Panc1 (cell line): ENCODE data around the gene BAZ2B. TPM values are rescaled to one million over a fixed set of nuclear protein-coding genes. Genes with fewer than 3 reads are reported as not detected.

Source experiments
- ATAC-seq: fragments of 200-7000 bp; cut with Tn5 transposase; 2 replicates; pipeline ENCODE4 v1.9.1; 2020; ENCODE audit warnings: mild to moderate bottlenecking, moderate library complexity
- BruUV-seq: library from RNA; stranded (reverse); fragments of 400-500 nt; replicated peaks from 2 replicates; lab custom pipeline; 2021; lab: Mats Ljungman, UMichigan
- CTCF ChIA-PET: fragments of 300-600 bp; sonication (Branson Sonifier 250); formaldehyde crosslinking; loops from one replicate; lab custom pipeline; 2022; ENCODE audit warnings: antibody characterized with exemption; lab: Charles Lee
- POLR2A ChIA-PET: fragments of 300-600 bp; sonication (Branson Sonifier 250); formaldehyde crosslinking; loops from one replicate; lab custom pipeline; 2022; ENCODE audit warnings: antibody characterized with exemption; lab: Charles Lee
- DNase-seq: peaks from one replicate; pipeline ENCODE4 v3.0.0-alpha.2; 2010; ENCODE audit warnings: low read depth, low spot score
- H3K27ac ChIP-seq: 2 replicates; pipeline ENCODE4 v1.5.1; 2011; ENCODE audit warnings: mild to moderate bottlenecking, low read length, inconsistent platforms
- H3K27me3 ChIP-seq: fragments of 200-500 bp; sonication (Bioruptor generic); 2 replicates; pipeline ENCODE4 v1.6.0; 2014; ENCODE audit warnings: low read length, inconsistent platforms; ENCODE audit not compliant: control insufficient read depth, insufficient read depth
- H3K36me3 ChIP-seq: fragments of 200-500 bp; sonication (Bioruptor generic); 2 replicates; pipeline ENCODE4 v1.5.1; 2014; ENCODE audit warnings: inconsistent platforms, mild to moderate bottlenecking, low read length, moderate library complexity; ENCODE audit not compliant: control insufficient read depth, insufficient read depth
- H3K4me1 ChIP-seq: 2 replicates; pipeline ENCODE4 v1.5.1; 2011; ENCODE audit warnings: inconsistent platforms, mild to moderate bottlenecking, low read length, moderate library complexity; ENCODE audit not compliant: control insufficient read depth, insufficient read depth
- H3K4me3 ChIP-seq, 2 experiments: 2 replicates each; pipeline ENCODE4 v1.5.1; 2011 to 2012; ENCODE audit warnings: low read depth in 2 of 2, low read length in 2 of 2, mild to moderate bottlenecking in 2 of 2, inconsistent platforms in 1 of 2, moderate library complexity in 1 of 2
- H3K9me3 ChIP-seq: fragments of 200-500 bp; sonication (Bioruptor generic); 2 replicates; pipeline ENCODE4 v1.5.1; 2014; ENCODE audit warnings: low read depth, mild to moderate bottlenecking, inconsistent platforms, low read length, moderate library complexity; ENCODE audit not compliant: control insufficient read depth, insufficient read depth
- CTCF ChIP-seq: fragments of 450-650 bp; IDR thresholded peaks from 2 replicates; pipeline ENCODE4 v1.5.1; 2017; ENCODE audit warnings: mild to moderate bottlenecking
- POLR2AphosphoS5 ChIP-seq: IDR thresholded peaks from 2 replicates; pipeline ENCODE4 v1.6.1; 2012; ENCODE audit warnings: mild to moderate bottlenecking, low read depth, low read length, moderate library complexity
- REST ChIP-seq, 2 experiments: IDR thresholded peaks; 2 replicates each; pipeline ENCODE4 v1.6.1; 2011 to 2012; ENCODE audit warnings: low read depth in 2 of 2, control low read depth in 1 of 2, low read length in 1 of 2, mild to moderate bottlenecking in 1 of 2, moderate library complexity in 1 of 2; ENCODE audit not compliant: insufficient read depth in 1 of 2
- SIN3A ChIP-seq: IDR thresholded peaks from 2 replicates; pipeline ENCODE4 v1.6.1; 2012; ENCODE audit warnings: low read depth, mild to moderate bottlenecking, low read length, moderate library complexity, borderline replicate concordance; ENCODE audit not compliant: insufficient read depth
- TCF7L2 ChIP-seq: IDR thresholded peaks from 2 replicates; pipeline ENCODE4 v1.6.1; 2011; ENCODE audit warnings: mild to moderate bottlenecking, low read depth, low read length, inconsistent platforms
- in situ Hi-C: cut with HindIII; loops from 2 replicates; pipeline ENCODE4 v1.10.0; 2016; ENCODE audit warnings: low sequenced_read_pairs, low pct_unique_long_range_greater_than_20kb
- intact Hi-C: fragments of 100-400 bp; cut with micrococcal nuclease; formaldehyde crosslinking; loops from one replicate; pipeline ENCODE4 v1.10.0; 2022; ENCODE audit not compliant: unreplicated experiment
- total RNA-seq: library from RNA; stranded (reverse); gene quantifications from one replicate; pipeline ENCODE4 v1.2.1, GENCODE V29; 2021; ENCODE audit not compliant: unreplicated experiment

The BAZ2B gene
- total RNA-seq, 1 experiment from 2014 or later, result 38.6 TPM

DNA sequence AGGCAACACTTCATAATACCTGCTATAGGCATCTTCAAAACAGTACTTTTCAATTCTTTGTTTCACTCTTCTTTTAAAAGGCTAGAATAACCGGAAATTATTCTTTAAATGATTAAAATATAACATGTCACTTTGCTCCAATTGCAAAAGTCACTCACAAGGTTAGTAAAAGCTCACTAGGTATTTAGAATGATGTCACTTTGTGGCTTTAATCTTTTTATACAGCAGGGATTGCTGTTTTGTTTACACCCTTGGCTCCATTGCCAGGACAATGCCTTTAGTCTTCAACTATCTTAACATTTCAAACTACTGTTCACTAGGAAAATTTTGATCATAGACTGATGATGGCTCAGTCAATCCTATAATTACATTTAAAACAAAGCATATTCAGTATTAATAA, 157.1 kb downstream of the BAZ2B start:
- BruUV-seq, result no TSS peak
- Histone ChIP-seq H3K4me3 (no peak overlapping the region), H3K27me3 (no peaks in the 10 kb centered on the region), H3K27ac (no peak overlapping the region), H3K9me3 (no peaks in the 10 kb centered on the region), H3K4me1 (no peaks in the 10 kb centered on the region), H3K36me3 (no peaks in the 10 kb centered on the region; the same call in 1 of the 2 replicates)
- CTCF ChIA-PET, result no interaction called here
- no peak for DNase-seq
- POLR2A ChIA-PET, result no interaction called here
- TF ChIP-seq REST (IDR thresholded peaks at IDR 0.05; ENCODE audit: insufficient read depth in 1 of 2, low read depth in 2 of 2, low read length in 1 of 2), result no peak
- no peak for TF ChIP-seq SIN3A
- TF ChIP-seq POLR2AphosphoS5, result no peak
- TF ChIP-seq CTCF, result no peak
- TF ChIP-seq TCF7L2, result no peak
- intact Hi-C loops (no loop called here), in situ Hi-C loops (no loop called here)
- no peak for ATAC-seq

GRCh38 chr2:159457589-159457988, 158.8 kb downstream of the BAZ2B start:
- in situ Hi-C loops (no loop called here), intact Hi-C loops (no loop called here)
- TF ChIP-seq TCF7L2 (no peak), CTCF (no peak)
- DNase-seq, result no peak
- no peaks in the 10 kb centered on the region for H3K27me3 ChIP-seq
- no peaks in the 10 kb centered on the region for H3K4me1 ChIP-seq
- H3K36me3 ChIP-seq, result no peaks in the 10 kb centered on the region; the same call in 1 of the 2 replicates
- no peak overlapping the region for H3K27ac ChIP-seq
- ChIA-PET POLR2A (no interaction called here), CTCF (no interaction called here)
- ATAC-seq, result no peak
- H3K4me3 ChIP-seq, result no peak overlapping the region
- no peaks in the 10 kb centered on the region for H3K9me3 ChIP-seq
- BruUV-seq, result no TSS peak
